Endothelial cell of umbilical vein (primary cell): ENCODE data around the gene ERCC2. TPM values are rescaled to one million over a fixed set of nuclear protein-coding genes. Genes with fewer than 3 reads are reported as not detected.
A peak's percentile ranks its signal among the peaks of the same experiment; 100 is the strongest.

Source experiments
- BruUV-seq: library from RNA; stranded (reverse); fragments of 400-500 nt; replicated peaks from 2 replicates; lab custom pipeline; 2021; lab: Mats Ljungman, UMichigan
- CTCF ChIA-PET: fragments of 300-600, 350-600 bp; sonication (Branson Sonifier 250); formaldehyde crosslinking; loops from one replicate; lab custom pipeline; 2021; ENCODE audit warnings: antibody characterized with exemption, inconsistent platforms; lab: Charles Lee
- POLR2A ChIA-PET: fragments of 300-600, 350-600 bp; sonication (Branson Sonifier 250); formaldehyde crosslinking; loops from one replicate; lab custom pipeline; 2021; ENCODE audit warnings: antibody characterized with exemption, inconsistent platforms; lab: Charles Lee
- DNase-seq: peaks from one replicate; pipeline ENCODE4 v3.0.0-alpha.2; 2011; ENCODE audit warnings: low read depth, low spot score
- FAIRE-seq: peaks from 2 replicates; lab custom pipeline; 2011; peaks lifted over from hg19 to GRCh38; lab: Jason Lieb, UNC
- H2AFZ ChIP-seq: 2 replicates; pipeline ENCODE4 v1.6.0; 2012; ENCODE audit warnings: low read depth, low read length, control low read depth, inconsistent platforms
- H3K27ac ChIP-seq: 2 replicates; pipeline ENCODE4 v1.5.1; 2011; ENCODE audit warnings: low read depth, mild to moderate bottlenecking, control low read depth, low read length, moderate library complexity; ENCODE audit not compliant: insufficient read depth
- H3K27me3 ChIP-seq, 2 experiments: 2 replicates each; pipeline versions ENCODE4 v1.6.0 to v1.6.1; 2011; ENCODE audit warnings: low read length in 2 of 2, mixed read lengths in 1 of 2; ENCODE audit not compliant: control insufficient read depth in 2 of 2, insufficient read depth in 2 of 2
- H3K36me3 ChIP-seq, 2 experiments: 2 replicates in 1 of 2; 3 replicates in 1 of 2; pipeline ENCODE4 v1.5.1; 2011; ENCODE audit warnings: low read length in 2 of 2, mild to moderate bottlenecking in 1 of 2, moderate library complexity in 1 of 2; ENCODE audit not compliant: control insufficient read depth in 2 of 2, insufficient read depth in 2 of 2; ENCODE audit errors: extremely low read depth in 1 of 2
- H3K4me1 ChIP-seq: 3 replicates; pipeline ENCODE4 v1.5.1; 2011; ENCODE audit warnings: mild to moderate bottlenecking, low read length; ENCODE audit not compliant: control insufficient read depth, insufficient read depth; ENCODE audit errors: extremely low read depth
- H3K4me2 ChIP-seq: 2 replicates; pipeline ENCODE4 v1.6.1; 2011; ENCODE audit warnings: low read length, control low read depth, mixed read lengths; ENCODE audit not compliant: insufficient read depth
- H3K4me3 ChIP-seq, 3 experiments: fragments of 200-600 bp in 1 of 3; sonication (generic), shearing (Covaris generic) in 1 of 3; replicated peaks in 1 of 3; 2 replicates each; pipeline ENCODE4 v1.5.1; 2011 to 2016; ENCODE audit warnings: control low read depth in 3 of 3, low read length in 3 of 3, mild to moderate bottlenecking in 2 of 3, inconsistent platforms in 1 of 3, low read depth in 1 of 3, moderate library complexity in 1 of 3; ENCODE audit not compliant: insufficient read depth in 1 of 3
- H3K79me2 ChIP-seq: 2 replicates; pipeline ENCODE4 v1.6.0; 2012; ENCODE audit warnings: low read length, inconsistent platforms; ENCODE audit not compliant: control insufficient read depth, insufficient read depth
- H3K9ac ChIP-seq: replicated peaks from 2 replicates; pipeline ENCODE3; 2011; ENCODE audit warnings: low read length, control low read depth; ENCODE audit not compliant: insufficient read depth; ENCODE audit errors: extremely low read depth
- H3K9me1 ChIP-seq: replicated peaks from 3 replicates; pipeline ENCODE4 v1.6.0; 2011; ENCODE audit warnings: mild to moderate bottlenecking, low read length; ENCODE audit not compliant: control insufficient read depth, insufficient read depth; ENCODE audit errors: extremely low read depth
- H3K9me3 ChIP-seq: replicated peaks from 2 replicates; pipeline ENCODE4 v1.5.1; 2012; ENCODE audit warnings: low read length, inconsistent platforms; ENCODE audit not compliant: control insufficient read depth, insufficient read depth
- H4K20me1 ChIP-seq: replicated peaks from 2 replicates; pipeline ENCODE3; 2011; ENCODE audit warnings: mild to moderate bottlenecking, low read length; ENCODE audit not compliant: control insufficient read depth, insufficient read depth; ENCODE audit errors: extremely low read depth
- CTCF ChIP-seq, 2 donors: IDR thresholded peaks; 1 replicate in 1 of 2; 2 replicates in 1 of 2; pipeline ENCODE4 v1.5.1; 2011; ENCODE audit warnings: low read length in 2 of 2, mild to moderate bottlenecking in 2 of 2, moderate library complexity in 2 of 2, control low read depth in 1 of 2, inconsistent platforms in 1 of 2, low read depth in 1 of 2; ENCODE audit not compliant: insufficient read depth in 1 of 2; ENCODE audit errors: extremely low read depth in 1 of 2
- EZH2 ChIP-seq: IDR thresholded peaks from 2 replicates; pipeline ENCODE4 v1.6.1; 2012; ENCODE audit warnings: borderline replicate concordance, low read depth, mild to moderate bottlenecking, moderate library complexity, low read length, inconsistent platforms; ENCODE audit not compliant: severe bottlenecking
- FOS ChIP-seq: IDR thresholded peaks from 2 replicates; pipeline ENCODE4 v1.6.1; 2011; ENCODE audit warnings: mild to moderate bottlenecking, low read length, moderate library complexity, borderline replicate concordance; ENCODE audit not compliant: insufficient read depth
- GATA2 ChIP-seq: IDR thresholded peaks from 2 replicates; pipeline ENCODE4 v1.7.0; 2011; ENCODE audit warnings: low read depth, mild to moderate bottlenecking, moderate library complexity, mixed read lengths, low read length; ENCODE audit not compliant: insufficient read length, insufficient read depth
- JUN ChIP-seq: IDR thresholded peaks from 2 replicates; pipeline ENCODE4 v1.6.1; 2011; ENCODE audit warnings: borderline replicate concordance, low read depth; ENCODE audit not compliant: insufficient read length, insufficient read depth
- MAX ChIP-seq: IDR thresholded peaks from 2 replicates; pipeline ENCODE4 v1.6.1; 2011; ENCODE audit not compliant: insufficient read depth, insufficient read length
- MYC ChIP-seq: IDR thresholded peaks from one replicate; pipeline ENCODE4 v1.6.1; 2011; ENCODE audit warnings: mild to moderate bottlenecking, low read depth, low read length
- POLR2A ChIP-seq: IDR thresholded peaks from 2 replicates; pipeline ENCODE4 v1.6.1; 2012; ENCODE audit warnings: low read depth, mild to moderate bottlenecking, control low read depth, low read length
- POLR2AphosphoS5 ChIP-seq: IDR thresholded peaks from 2 replicates; pipeline ENCODE4 v1.6.1; 2012; ENCODE audit warnings: low read depth, mild to moderate bottlenecking, control low read depth, low read length, moderate library complexity; ENCODE audit not compliant: insufficient read depth
- dilution Hi-C: fragments of 300-500 bp; cut with MboI; formaldehyde crosslinking; loops from one replicate; pipeline ENCODE4 v1.15.0; 2019; ENCODE audit warnings: low sequenced_read_pairs; ENCODE audit not compliant: extremely low pct_ligation_motif_present
- intact Hi-C: fragments of 100-400 bp; cut with micrococcal nuclease; formaldehyde crosslinking; loops from one replicate; pipeline ENCODE4 v1.10.0; 2022
- polyA plus RNA-seq, 4 experiments: library from polyadenylated mRNA; depleted of rRNA in 3 of 4; stranded (reverse) in 3 of 4; unstranded in 1 of 4; fragments of >200 nt; gene quantifications; 2 replicates each; pipeline versions ENCODE4 v1.2.1 to v1.2.3, GENCODE V29; 2011 to 2012; ENCODE audit warnings: missing spikeins in 1 of 4
- total RNA-seq: library from RNA; stranded (reverse); gene quantifications from 2 replicates; pipeline ENCODE4 v1.2.3, GENCODE V29; 2021

The ERCC2 gene
- total and polyA plus RNA-seq, 2 donors (not counting 3 experiments of a cell fraction or from before 2014, with no cell fraction given): 59.9 to 61.8 TPM

- no peaks in the 10 kb centered on the region for H3K9me3 ChIP-seq
- H3K4me3 ChIP-seq: no peak overlapping the region
- no peaks in the 10 kb centered on the region for H3K4me1 ChIP-seq
- peak overlapping the region; percentile 84 for H2AFZ ChIP-seq
- ChIA-PET POLR2A (no interaction called here), CTCF (no interaction called here)
- no peaks in the 10 kb centered on the region for H3K36me3 ChIP-seq
- H3K9ac ChIP-seq: no peak overlapping the region
- TF ChIP-seq MAX (no peak), CTCF (IDR thresholded peaks at IDR 0.05; ENCODE audit: extremely low read depth in 1 of 2, insufficient read depth in 1 of 2, low read depth in 1 of 2, low read length in 2 of 2) (no peak), GATA2 (no peak), MYC (no peak), POLR2A (no peak), EZH2 (no peak), FOS (no peak), JUN (no peak), POLR2AphosphoS5 (no peak)
- H3K79me2 ChIP-seq: no peaks in the 10 kb centered on the region
- no TSS peak for BruUV-seq
- intact Hi-C loops (no loop called here), dilution Hi-C loops (no loop called here)
- FAIRE-seq: no peak
- no peaks in the 10 kb centered on the region for H3K9me1 ChIP-seq
- H3K27ac ChIP-seq: no peak overlapping the region
- H3K27me3 ChIP-seq: peaks cover 4 to 5% of the 10 kb centered on the region in 2 experiments
- DNase-seq: no peak
- no peak overlapping the region for H3K4me2 ChIP-seq
- H4K20me1 ChIP-seq: no peaks in the 10 kb centered on the region
Observed at GRCh38 chr19:45324349-45324907, 45.9 kb downstream of the ERCC2 start.
